PC-3 (cell line): ENCODE results near the gene APC.

Source experiments
- EZH2 ChIP-seq: fragments of 300-600 bp; sonication (generic); IDR thresholded peaks from one replicate; pipeline ENCODE4 v1.6.1; 2017; ENCODE audit warnings: antibody characterized with exemption, mild to moderate bottlenecking, low read length; ENCODE audit not compliant: unreplicated experiment
- EZH2phosphoT487 ChIP-seq: fragments of 300-600 bp; sonication (generic); IDR thresholded peaks from 2 replicates; pipeline ENCODE4 v1.6.1; 2018; ENCODE audit warnings: mild to moderate bottlenecking, antibody characterized with exemption, low read length, borderline replicate concordance

DNA sequence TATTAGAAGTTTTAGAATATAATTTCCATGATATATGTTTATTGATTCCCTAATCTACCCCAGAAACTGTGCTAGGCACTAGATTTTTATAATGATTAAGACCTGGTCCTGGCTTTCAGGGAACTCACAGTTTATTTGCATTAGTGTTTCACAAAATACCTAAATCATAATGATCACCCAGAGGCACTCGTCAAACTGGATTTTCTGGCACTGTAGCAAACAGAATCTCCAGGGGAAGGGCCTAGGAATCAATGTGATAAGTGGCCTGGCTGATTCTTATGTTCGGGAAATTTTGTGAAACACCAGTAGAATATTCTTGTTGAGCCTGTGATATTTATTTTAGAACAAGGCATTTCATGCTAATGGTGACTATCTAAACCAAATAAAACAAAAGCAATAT lies 86.0 kb downstream of the APC start:
- TF ChIP-seq EZH2phosphoT487: no peak
- no peak for TF ChIP-seq EZH2
